Measurements from ENCODE around the gene C1orf74.

The C1orf74 gene

DNA sequence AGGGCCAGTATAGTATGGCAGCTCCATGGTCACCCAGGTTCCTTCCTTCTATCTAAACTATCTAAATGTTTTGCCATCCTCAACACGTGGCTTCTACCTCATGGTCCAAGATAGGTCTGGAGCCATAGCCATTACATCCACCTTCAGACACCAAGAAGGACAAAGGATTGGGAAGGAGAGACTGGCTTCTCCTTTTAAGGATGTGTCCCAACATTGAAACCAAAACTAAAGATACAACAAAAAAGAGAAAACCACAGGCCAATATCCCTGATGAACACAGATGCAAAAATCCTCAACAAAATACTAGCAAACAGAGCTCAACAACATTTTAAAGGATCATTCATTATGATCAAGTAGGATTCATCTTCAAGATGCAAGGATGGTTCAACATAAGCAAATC, 54.9 kb downstream of the C1orf74 start:
- TF ChIP-seq MAX (IDR thresholded peaks at IDR 0.05; ENCODE audit: low read depth, low read length), result no peak
- TF ChIP-seq CTCF (IDR thresholded peaks at IDR 0.05; ENCODE audit: low read depth, low read length), result no peak
- TF ChIP-seq MYC (IDR thresholded peaks at IDR 0.05; ENCODE audit: low read depth, low read length), result no peak
- no peak for TF ChIP-seq POLR2A (IDR thresholded peaks at IDR 0.05; ENCODE audit: extremely low read depth, insufficient read length)
- no peak for DNase-seq (ENCODE audit: low read depth)
- no peak overlapping the region for H3K4me3 ChIP-seq (ENCODE audit: low read depth, low read length)
